H1 (cell line): ENCODE data around the gene CHMP6. TPM values are rescaled to one million over a fixed set of nuclear protein-coding genes. Genes with fewer than 3 reads are reported as not detected.

Experiments
- EGR1 ChIP-seq: IDR thresholded peaks from 2 replicates; pipeline ENCODE4 v1.6.1; 2011; ENCODE audit warnings: low read depth, low read length, borderline replicate concordance
- SIN3A ChIP-seq, 2 experiments: IDR thresholded peaks in 1 of 2; conservative IDR thresholded peaks in 1 of 2; 2 replicates each; pipeline ENCODE4 v1.6.1; 2011 to 2012; ENCODE audit warnings: low read length in 2 of 2, improper control_type of control experiment in 1 of 2, low read depth in 1 of 2, mild to moderate bottlenecking in 1 of 2
- YY1 ChIP-seq: IDR thresholded peaks from 2 replicates; pipeline ENCODE4 v1.6.1; 2011; ENCODE audit warnings: low read depth, mild to moderate bottlenecking, low read length
- polyA plus RNA-seq, 7 experiments: library from polyadenylated mRNA; depleted of rRNA in 3 of 7; stranded (reverse) in 5 of 7; unstranded in 2 of 7; fragments of >200 nt in 5 of 7; fragments of 200-250 nt in 2 of 7; gene quantifications; 1 replicate in 5 of 7; 2 replicates in 1 of 7; 4 replicates in 1 of 7; pipeline versions ENCODE4 v1.2.1 to v1.2.3, GENCODE V29; 2011 to 2013; ENCODE audit warnings: missing spikeins in 2 of 7, mixed read lengths in 2 of 7
- total RNA-seq: library from RNA; stranded (reverse); fragmentation: NEBNext Ultra II Directional; extraction: Animal tissue kit (Norgen Biotek cat#: 25700); gene quantifications from 2 replicates; pipeline ENCODE4 v1.2.1, GENCODE V29; 2021
- TF ChIP-seq, protein P1 (sequence below), 3 experiments: IDR thresholded peaks; 1 replicate in 2 of 3; 2 replicates in 1 of 3; pipeline versions ENCODE4 v1.5.1 to v1.6.1; 2011; ENCODE audit warnings: low read length in 3 of 3, mild to moderate bottlenecking in 3 of 3, inconsistent platforms in 2 of 3, low read depth in 1 of 3, moderate library complexity in 1 of 3; ENCODE audit not compliant: insufficient read depth in 1 of 3; ENCODE audit errors: control extremely low read depth in 1 of 3

CHMP6 gene
- total and polyA plus RNA-seq, 2 of the 8 experiments (the other 6 are each of a cell fraction or from before 2014, with no cell fraction given) = 15.7 to 24.3 TPM

DNA sequence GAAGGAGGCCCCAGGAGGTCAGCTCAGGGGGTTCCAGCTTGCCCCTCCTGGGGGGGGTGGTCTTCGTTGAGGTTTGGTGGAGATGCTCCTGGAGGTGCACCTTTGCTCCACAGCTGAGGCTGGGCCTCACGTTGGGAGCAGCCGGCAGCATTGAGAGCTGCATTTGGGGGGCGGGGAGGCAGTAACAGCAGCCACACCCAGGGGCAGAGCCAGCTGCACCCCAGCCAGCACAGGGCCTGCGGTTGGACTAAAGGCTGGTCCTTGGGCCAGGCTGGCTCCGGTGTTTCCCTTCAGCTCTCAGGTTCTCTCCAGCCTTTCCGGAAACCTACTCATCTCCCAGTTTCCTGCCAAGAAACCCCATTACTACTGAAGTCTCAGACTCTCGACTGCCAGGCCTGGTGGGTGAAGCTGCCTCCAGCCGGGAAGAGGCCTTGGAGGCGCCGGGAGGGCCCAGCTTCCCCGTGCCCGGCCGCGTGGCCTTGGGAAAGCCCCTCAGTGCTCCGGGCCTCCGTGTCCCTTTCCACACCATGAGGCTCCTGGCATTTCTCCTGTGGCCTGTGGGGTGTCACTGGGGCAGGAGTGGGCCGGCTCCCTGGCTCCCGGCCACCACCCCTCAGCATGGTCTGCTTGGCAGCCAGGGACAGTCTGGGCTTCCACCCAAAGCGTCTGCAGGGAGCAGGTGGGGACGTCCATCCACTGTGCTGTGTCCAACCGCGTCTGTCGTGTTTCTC, 29.3 kb downstream of the CHMP6 start (continued):
- TF ChIP-seq, protein P1, sequence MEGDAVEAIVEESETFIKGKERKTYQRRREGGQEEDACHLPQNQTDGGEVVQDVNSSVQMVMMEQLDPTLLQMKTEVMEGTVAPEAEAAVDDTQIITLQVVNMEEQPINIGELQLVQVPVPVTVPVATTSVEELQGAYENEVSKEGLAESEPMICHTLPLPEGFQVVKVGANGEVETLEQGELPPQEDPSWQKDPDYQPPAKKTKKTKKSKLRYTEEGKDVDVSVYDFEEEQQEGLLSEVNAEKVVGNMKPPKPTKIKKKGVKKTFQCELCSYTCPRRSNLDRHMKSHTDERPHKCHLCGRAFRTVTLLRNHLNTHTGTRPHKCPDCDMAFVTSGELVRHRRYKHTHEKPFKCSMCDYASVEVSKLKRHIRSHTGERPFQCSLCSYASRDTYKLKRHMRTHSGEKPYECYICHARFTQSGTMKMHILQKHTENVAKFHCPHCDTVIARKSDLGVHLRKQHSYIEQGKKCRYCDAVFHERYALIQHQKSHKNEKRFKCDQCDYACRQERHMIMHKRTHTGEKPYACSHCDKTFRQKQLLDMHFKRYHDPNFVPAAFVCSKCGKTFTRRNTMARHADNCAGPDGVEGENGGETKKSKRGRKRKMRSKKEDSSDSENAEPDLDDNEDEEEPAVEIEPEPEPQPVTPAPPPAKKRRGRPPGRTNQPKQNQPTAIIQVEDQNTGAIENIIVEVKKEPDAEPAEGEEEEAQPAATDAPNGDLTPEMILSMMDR (IDR thresholded peaks at IDR 0.05; ENCODE audit: control extremely low read depth in 1 of 3, insufficient read depth in 1 of 3, low read depth in 1 of 3, low read length in 3 of 3) = no peak
- TF ChIP-seq SIN3A (conservative IDR thresholded peaks at IDR 0.05 in 1 of 2, IDR thresholded peaks at IDR 0.05 in 1 of 2; ENCODE audit: low read depth in 1 of 2, low read length in 2 of 2) = no peak
- no peak for TF ChIP-seq EGR1
- TF ChIP-seq YY1 = no peak
